ENCODE results near the gene RTF1.

RTF1 gene

DNA sequence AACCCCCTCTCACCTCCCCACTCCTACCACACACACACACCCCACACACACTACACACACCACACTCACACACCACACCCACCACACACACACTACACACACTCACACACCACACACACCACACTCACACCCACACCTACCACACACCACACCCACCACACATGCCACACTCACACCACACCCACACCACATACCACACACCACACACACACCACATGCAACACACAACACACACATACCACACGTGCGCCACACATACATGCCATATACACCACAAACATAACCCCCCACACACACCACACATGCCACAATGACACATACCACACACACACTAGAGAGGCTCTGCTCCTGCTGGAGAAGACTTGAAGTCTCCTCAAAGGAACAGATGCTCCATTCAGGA, 70.9 kb downstream of the RTF1 start:
- no peak for DNase-seq (ENCODE audit: low read depth)

DNA sequence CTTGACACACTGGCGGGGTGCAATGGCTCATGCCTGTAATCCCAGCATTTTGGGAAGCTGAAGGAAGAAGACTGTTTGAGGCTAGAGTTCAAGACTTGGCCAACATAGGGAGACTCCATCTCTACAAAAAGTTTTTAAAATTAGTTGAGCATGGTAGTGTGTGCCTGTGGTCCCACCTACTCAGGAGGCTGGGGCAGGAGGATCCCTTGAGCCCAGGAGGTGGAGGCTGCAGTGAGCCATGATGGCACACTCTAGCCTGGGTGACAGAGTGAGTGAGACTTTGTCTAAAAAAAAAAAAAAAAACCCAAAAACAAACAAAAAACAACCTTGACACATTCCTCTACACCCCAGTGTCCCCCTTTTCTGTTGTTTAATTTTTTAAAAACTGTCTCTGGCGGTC, 72.7 kb downstream of the RTF1 start:
- no peak for DNase-seq (ENCODE audit: low read depth)

DNA sequence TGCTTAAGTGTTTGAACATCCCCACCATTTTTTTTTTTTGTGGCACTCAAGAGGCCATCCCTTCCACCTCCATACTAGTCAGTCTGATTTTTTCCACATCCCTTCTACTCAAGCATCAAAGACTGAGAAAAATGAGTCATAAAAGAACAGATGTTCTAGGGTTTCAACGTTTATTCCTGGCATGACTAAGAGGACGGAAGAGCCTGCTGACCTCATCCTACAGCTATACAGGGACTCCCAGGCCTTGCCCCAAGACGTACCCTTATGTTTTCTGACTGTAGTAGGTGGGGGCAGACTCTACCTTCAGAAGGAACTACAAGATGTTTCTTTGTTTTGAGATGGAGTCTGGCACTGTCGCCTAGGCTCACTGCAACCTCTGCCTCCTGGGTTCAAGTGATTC, 73.5 kb downstream of the RTF1 start:
- no peak for DNase-seq (ENCODE audit: low read depth)

DNA sequence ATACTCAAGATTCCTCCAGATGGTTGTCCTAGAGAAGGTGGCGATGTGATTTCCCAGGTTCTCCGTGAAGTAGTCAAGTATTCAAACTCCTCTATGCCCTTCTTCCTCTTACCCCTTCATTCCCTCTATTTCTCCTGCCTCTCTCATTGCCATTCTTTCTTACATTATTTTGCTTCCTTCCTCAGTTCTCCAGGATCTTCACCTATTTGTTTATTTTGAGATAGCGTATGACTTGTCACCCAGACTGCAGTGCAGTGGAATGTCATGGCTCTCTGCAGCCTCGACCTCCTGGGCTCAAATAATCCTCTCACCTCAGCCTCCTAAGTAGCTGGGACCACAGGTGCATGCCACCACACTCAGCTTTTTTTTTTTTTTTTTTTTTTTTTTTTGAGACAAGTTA, 75.0 kb downstream of the RTF1 start:
- DNase-seq (ENCODE audit: low read depth) = no peak

DNA sequence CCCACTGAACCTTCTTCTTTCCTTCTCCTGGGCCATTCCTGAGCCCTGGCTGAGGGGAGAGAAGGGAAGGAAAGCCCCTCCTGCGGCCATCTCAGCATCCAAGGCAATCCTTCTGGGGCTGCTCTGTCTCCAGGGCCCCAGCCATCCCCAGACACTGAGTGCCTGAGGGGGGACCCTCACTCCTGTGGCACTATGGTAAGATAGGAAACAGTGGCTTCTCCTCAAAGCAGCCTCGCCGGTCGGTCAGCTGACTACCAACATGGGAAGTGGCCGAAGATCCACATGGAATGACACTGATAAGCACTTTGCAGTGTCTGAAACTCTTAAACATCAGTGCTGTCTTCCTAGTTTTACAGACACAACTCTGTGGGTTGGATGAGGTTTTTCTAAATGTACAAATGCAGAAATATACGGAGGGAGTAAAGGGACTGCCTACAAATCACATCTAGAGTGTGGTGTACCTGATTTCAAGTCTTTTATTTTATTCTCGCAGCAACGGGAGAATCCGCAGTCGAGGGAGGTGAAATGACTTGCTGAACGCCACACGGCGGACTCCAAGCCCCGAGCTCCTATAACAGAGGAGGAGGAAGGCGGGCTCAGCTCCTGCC, 75.8 kb downstream of the RTF1 start:
- no peak for DNase-seq (ENCODE audit: low read depth)

DNA sequence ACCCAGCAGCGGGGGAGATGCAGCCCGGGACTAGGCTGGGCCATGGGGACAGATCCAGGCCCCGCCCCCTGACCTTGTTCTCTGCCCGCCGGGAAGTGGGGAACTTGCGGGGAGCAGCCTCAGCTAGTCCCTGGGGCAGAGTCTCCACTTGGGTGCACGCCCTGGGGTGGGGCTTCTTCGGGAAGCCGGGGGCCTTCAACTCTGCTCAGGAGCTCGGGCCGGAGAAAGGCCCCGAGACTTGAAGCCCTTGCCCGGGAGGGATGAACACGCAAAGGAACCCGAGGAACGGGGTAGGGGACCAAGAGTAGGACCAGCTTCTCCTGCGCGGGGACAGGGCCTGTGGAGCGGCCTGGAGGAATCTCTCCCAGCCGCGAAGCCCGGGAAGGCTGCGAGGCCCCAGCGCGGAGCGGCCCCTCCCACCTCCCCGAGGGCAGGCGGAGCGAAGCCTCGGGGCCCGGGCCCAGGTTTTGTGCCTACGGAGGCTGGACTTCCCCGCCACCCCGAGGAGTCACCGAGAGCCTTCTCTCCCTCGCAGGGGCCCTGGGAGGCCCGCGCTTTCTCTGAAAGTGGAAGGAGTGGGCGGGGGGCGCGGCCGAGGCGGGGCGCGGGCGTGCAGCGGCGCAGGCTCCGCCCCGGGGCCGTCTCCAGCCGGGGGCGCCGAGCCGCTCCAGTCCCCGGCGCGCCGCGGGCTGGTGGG, 76.5 kb downstream of the RTF1 start, which contains the start of gene ITPKA:
Gene ITPKA (plus strand): TSS at position 670 of the 697 bp plus-strand sequence. CDS start 54 bp downstream, outside the sequence.
- peak; percentile 81 for DNase-seq (ENCODE audit: low read depth)

DNA sequence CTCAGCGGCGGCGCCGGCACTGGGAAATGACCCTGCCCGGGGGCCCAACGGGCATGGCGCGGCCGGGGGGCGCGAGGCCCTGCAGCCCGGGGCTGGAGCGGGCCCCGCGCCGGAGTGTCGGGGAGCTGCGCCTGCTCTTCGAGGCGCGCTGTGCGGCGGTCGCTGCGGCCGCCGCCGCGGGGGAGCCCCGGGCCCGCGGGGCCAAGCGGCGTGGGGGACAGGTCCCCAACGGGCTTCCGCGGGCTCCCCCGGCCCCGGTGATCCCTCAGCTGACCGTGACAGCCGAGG, 77.0 kb downstream of the RTF1 start:
- DNase-seq (ENCODE audit: low read depth) = no peak

DNA sequence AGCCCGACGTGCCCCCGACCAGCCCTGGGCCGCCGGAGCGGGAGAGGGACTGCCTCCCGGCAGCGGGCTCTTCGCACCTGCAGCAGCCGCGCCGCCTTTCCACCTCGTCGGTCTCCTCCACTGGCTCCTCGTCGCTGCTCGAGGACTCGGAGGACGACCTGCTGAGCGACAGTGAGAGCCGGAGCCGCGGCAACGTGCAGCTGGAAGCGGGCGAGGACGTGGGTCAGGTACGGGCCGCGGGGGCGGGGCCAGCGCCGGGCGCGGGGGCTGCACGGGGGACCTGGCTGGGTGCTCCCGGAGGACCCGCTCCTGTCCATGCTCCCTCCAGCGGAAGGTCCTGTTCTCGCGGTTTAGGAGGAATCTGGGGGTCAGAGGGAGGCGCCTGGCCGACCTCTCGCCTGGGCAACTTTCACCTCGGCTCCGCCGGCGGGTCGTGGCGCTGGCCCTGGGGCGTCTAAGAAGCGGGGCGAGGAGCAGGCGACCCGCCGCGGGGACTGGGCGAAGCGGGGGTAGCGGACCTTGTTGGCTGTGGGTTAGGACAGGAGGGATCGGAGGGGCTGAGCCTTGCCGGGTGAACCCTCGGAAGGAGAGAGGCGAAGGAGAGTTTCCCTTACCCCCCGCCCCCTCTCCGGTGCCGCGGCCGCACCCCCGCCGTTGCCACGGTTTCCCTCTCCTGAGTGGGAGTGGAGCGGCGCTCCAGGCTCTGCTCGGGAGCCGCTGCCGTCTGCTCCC, 77.5 kb downstream of the RTF1 start:
- DNase-seq (ENCODE audit: low read depth) = no peak

DNA sequence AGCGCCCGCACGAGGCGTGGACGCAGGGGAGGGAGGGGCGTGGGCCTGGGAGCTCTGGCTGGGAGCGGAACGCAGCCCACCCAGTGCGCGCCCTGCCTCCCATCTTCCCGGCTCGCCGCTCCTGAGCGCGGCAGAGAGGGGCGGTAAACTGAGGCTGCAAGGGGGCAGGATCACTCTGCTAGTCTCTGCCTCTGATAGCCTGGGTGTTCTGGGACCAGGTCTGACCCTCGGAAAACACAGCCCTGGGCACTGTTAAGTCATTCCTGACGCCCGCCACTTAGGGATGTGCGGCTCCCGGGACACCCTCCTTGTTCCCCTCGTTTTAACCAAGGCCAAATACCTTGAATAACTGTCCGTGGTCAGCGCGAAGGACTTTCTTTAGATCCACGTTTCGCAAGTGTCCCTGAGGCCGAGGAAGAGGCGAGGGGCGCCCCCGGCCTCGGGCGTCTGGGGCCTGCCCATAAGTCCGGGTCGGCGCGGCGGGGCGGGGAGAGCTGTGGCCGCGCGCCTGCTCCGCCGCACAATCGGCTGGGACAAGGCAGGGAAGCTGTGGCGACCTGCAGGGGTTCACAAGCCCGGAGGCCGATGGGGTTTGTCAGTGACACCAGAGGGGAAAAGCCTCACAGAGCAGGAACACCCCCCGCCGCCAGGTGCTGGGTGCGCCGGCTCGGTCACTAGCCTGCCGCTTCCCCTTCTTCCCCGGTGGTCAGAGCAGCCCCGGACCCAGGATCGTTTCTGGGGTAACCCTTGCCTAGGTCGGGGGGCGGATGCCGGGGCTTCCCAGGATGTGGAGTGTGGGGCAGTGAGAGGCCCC, 78.2 kb downstream of the RTF1 start:
- no peak for DNase-seq (ENCODE audit: low read depth)

DNA sequence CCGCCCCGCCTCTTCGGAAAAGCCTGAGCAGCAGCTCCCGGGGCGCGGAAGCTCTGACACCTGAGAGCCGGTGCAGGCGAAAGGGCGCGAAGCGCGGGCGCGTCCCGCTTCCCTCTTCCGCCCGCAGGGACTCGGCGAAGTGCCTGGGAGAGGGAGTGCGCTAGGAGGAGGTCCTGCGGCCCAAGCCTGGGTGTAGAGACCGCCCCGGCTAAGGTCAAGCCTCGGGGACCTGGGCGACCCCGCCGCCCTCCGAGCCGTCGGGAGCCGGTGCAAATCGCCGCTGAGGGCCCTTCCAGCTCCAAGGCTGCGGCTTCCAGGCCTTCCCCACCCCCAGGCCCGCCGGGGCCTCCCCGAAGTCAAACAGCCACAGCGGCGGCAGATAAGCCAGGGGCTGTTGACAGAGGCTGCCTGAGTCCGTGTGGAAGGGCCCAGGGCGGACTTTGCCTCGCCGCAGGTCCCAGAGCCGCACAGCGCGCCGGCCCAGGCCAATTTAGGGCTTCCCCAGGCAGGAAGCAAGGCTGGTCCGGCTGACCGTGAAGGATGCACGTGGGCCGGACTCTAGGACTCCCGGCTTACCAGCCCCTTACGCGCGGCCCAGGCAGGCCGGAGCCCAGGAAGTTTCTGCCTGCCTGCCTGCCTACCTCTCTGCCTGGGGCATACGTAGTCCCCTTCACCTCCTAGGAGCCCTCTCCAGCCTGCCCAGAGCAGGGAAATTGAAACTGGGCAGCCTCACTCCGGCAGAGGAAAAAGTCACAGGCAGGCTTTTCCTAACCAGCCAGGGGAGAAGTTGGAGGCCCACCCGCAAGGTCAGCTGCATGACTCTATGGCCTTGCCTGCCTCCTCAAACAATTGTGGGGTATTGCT, 79.1 kb downstream of the RTF1 start:
- DNase-seq (ENCODE audit: low read depth) = no peak

DNA sequence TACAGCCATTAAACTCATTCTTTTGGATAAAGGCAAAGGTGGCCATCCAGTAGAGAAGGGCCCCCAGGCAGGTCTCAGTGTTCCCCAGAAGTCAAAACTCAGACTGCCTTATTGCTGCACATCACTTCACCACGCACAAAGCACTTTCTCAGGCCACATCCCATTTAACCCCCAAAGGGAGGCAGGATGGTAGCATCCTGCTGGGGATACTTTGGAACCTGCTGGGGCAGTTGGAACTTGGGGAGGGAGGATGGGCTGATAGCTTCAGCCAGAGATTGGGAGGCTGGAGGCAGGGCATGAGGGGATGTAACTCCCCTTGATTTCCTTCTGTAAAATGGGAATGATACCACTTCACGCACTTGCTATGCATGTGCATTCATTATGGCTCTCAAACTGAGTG, 81.8 kb downstream of the RTF1 start:
- DNase-seq (ENCODE audit: low read depth) = no peak

DNA sequence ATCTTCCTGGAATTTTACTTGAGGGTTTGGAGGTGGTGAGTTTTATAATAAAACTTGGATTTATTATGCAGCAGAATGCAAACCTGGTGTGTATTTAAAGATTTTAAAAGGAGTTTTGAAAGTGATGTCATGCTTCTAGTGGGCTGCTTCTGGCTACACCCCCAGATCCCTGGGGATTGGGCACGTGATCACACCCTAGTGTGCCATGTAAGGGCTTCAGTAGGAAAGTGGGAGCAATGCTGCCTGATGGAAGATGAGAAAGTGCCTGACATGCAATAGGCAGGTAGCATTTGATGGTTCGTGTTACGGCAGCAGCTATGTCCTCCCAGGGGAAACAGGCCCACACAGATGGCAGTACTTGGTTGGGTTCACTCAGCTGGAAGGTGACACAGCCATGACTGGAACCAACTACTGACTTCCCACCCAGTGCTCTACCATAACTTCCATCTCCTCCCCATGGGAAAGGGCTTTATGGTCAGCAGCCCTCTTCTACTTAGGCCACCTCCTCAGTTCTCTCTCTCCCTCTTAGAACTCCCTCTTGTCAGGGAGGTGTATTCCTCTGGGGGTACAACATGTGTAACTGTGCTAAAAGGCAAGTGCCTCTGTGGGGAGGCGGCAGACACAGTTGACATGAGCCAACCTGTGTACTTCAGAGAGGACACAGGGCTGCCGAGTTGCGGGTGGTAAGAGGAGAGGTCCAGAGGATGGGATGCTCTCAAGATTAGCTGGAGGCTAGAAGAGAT, 82.4 kb downstream of the RTF1 start:
- DNase-seq (ENCODE audit: low read depth) = no peak

DNA sequence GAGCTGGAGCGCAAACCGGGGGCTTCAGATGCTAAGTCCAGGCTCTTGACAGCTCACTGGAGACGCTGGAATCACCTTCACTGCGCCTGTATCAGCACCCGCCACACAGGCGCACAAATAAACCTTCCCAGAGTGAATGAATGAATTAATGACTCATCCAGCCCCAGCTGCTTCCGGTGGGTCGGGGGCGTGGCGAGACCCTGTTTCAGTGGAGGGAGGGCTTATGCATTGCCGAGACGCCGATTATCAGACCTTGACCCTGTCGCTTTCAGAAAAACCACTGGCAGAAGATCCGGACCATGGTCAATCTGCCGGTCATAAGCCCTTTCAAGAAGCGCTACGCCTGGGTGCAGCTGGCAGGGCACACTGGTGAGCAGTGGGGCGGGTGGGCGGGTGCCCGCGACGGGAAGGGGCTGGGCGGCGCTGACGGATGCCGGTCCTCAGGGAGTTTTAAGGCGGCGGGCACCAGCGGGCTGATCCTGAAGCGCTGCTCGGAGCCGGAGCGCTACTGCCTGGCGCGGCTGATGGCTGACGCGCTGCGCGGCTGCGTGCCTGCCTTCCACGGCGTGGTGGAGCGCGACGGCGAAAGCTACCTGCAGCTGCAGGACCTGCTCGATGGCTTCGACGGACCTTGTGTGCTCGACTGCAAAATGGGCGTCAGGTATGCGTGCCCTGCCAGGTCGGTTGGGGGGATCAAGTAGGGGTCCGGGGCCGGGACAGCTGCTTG, 84.5 kb downstream of the RTF1 start:
- no peak for DNase-seq (ENCODE audit: low read depth)

DNA sequence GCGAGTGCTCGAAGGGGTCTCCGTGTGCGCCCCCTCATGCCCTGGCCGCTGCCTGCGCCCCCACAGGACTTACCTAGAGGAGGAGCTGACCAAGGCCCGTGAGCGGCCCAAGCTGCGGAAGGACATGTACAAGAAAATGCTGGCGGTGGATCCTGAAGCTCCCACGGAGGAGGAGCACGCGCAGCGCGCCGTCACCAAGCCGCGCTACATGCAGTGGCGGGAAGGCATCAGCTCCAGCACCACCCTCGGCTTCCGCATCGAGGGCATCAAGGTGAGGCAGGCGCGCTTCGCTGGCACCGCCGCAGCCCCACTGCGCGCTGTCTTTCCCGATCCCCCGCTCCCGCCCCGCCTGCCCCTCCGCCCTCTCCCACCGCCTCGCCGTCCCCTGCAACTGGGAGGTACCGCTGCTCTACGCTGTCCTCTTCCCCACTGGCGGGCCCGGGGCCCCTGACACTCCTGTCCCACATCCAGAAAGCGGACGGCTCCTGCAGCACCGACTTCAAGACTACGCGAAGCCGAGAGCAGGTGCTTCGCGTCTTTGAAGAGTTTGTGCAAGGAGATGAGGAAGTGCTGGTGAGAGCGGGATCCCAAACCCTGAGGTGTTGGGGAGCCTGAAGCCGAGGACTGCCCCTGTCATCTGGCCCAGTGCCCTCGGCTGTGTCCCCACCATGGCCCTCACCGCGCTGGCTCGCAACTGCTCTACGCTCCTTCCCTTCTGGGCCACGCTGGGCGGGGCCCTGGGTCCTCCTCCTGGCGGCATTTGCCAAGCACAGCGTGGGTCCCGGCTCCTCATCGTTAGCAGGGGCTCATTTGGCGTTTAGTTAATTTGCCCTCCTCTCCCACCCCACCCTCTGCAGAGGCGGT, 85.3 kb downstream of the RTF1 start:
- no peak for DNase-seq (ENCODE audit: low read depth)

DNA sequence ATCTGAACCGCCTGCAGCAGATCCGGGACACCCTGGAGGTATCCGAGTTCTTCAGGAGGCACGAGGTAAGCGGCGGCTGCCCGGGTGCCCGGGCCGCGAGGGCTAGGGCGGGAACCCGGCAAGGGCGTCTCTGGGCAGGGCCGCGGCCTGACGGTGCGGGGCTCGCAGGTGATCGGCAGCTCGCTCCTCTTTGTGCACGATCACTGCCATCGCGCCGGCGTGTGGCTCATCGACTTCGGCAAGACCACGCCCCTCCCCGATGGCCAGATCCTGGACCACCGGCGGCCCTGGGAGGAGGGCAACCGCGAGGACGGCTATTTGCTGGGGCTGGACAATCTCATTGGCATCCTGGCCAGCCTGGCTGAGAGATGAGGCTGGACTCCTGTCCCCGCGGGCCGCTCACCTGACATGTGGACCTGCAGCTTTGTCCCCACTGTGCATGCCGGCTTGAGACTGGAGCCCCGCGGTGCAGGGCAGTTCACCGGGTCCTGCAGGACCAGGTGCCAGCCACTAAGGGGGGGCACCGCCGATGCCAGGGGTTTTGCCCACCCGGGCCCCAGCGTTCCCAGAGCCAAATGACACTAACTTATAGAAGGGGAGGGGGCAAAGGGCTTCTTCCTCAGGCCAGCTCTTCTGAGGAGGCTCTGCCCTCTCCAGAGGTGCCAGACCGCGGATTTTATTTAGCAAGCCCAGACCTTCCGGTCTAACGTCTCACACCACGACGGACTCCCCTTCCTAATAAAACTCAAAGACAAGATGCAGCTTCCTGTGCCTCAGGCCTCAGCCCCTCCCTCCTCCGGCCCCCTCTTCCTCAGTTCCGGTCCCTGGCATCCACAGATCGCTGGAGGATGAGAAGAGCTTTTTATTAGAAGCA, 86.1 kb downstream of the RTF1 start:
- no peak for DNase-seq (ENCODE audit: low read depth)

DNA sequence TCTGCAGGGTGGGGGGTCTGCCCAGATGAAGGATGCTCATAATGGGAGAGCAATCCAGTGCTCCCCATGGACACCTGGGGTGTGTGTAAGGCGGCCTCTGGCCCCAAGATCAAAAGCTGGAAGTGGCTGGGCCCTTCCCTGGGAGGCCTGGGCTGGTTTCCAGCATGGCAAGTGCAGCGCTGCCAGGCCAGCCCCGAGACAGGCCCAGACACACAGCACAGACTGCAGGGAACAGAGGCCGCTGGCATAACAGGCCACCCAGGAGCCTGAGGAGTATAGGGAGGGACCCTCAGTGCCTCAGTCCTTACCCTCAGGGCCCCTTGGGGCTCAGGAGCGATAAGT, 86.7 kb downstream of the RTF1 start:
- no peak for DNase-seq (ENCODE audit: low read depth)

DNA sequence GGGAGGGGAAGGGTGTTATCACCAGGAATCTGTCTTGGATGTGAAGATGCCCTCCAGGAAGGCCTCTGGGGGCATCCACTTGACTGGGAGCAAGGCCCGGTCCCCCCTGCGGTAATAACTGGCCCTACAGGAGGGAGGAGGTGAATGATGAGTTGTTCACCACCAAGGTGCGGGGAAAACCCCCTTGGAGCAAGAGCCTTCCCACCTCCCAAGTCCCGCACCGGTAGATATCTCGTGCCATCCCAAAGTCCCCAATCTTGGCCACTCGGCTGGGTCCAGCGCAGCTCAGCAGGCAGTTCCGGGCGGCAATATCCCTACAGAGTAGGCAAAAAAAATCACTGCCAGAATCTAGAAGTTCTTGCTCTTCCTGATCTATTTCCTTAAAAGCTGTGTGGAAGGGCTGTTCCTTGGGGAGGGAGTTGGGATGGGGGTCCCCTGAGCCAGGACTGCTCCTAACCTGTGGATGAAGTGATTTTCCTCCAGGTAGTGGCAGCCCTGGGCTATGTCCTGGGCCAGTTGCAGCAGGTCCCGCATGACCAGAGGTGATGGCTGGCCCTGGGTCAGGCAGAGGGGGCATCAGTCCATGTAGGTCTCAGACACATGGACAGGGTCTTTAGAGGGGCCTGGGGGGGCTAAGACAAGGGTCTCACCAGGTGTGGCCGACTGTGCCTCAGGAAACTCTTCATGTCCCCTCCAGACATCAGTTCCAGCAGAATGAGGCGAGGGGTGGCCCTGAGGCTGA, 88.0 kb downstream of the RTF1 start:
- no peak for DNase-seq (ENCODE audit: low read depth)

DNA sequence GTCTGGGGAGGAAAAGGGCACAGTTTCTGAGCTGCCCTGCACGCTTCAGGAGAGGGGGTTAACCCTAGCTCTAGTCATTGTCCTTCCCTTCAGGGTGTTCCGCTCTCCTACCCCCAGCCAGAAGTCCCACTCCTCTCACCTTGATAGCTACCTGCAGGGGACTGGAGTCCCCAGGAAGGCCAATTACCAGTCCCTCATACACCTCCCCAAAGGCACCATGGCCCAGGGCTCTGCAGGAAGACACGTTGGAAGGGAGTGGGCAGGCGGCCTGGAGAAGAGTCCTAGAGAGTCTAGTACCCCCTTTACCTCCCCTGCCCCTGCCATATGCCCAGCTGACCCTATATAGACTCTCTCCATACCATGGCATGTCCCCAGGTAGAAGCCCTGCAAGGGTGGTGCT, 88.9 kb downstream of the RTF1 start:
- no peak for DNase-seq (ENCODE audit: low read depth)

All from activated gamma-delta T cell treated with anti-CD3 and anti-CD28 coated beads, Interleukin-2, amount 50 U/mL, for 16 hours (primary cell).